SK-N-SH (cell line): ENCODE data around the gene SLC19A3. TPM values are rescaled to one million over a fixed set of nuclear protein-coding genes. Genes with fewer than 3 reads are reported as not detected.
"Not testable (repeated sequence)": the region's sequence is repeated elsewhere in the genome, so short reads cannot be mapped to it uniquely, and the experiment has no call there.

ENCODE experiments used
- CTCF ChIA-PET: fragments of 300-600, 350-600 bp; formaldehyde crosslinking; extraction: SDS; loops from one replicate; lab custom pipeline; 2021; lab: Yijun Ruan, JAX
- POLR2A ChIA-PET: fragments of 350-600 bp; sonication (Branson Sonifier 250); formaldehyde crosslinking; extraction: SDS; loops from one replicate; lab custom pipeline; 2020; ENCODE audit warnings: antibody characterized with exemption, inconsistent platforms; lab: Yijun Ruan, JAX
- DNase-seq: peaks from one replicate; pipeline ENCODE4 v3.0.0; 2012
- H2AFZ ChIP-seq: fragments of 200-600 bp; sonication (generic); 2 replicates; pipeline ENCODE4 v1.8.1; 2016; ENCODE audit warnings: antibody characterized with exemption, mild to moderate bottlenecking, low read depth
- H3F3A ChIP-seq: fragments of 200-600 bp; sonication (generic); replicated peaks from 2 replicates; pipeline ENCODE3; 2016; ENCODE audit warnings: antibody characterized with exemption, mild to moderate bottlenecking; ENCODE audit not compliant: insufficient read depth
- H3K27ac ChIP-seq, 2 experiments: fragments of 200-500 bp in 1 of 2; fragments of 200-600 bp in 1 of 2; sonication (Bioruptor generic) in 1 of 2; sonication (generic), shearing (Covaris generic) in 1 of 2; 2 replicates each; pipeline versions ENCODE4 v1.5.1 to v1.6.1; 2014 to 2016; ENCODE audit warnings: low read depth in 2 of 2, inconsistent platforms in 1 of 2, low read length in 1 of 2, mild to moderate bottlenecking in 1 of 2, mixed read lengths in 1 of 2
- H3K27me3 ChIP-seq: fragments of 200-600 bp; sonication (generic), shearing (Covaris generic); 2 replicates; pipeline ENCODE4 v1.6.1; 2016; ENCODE audit warnings: mixed run types; ENCODE audit not compliant: insufficient read depth
- H3K36me3 ChIP-seq, 2 experiments: fragments of 200-500 bp in 1 of 2; fragments of 200-600 bp in 1 of 2; sonication (Bioruptor generic) in 1 of 2; sonication (generic) in 1 of 2; replicated peaks in 1 of 2; 2 replicates each; pipeline versions ENCODE3 to v1.5.1; 2014 to 2016; ENCODE audit warnings: low read length in 1 of 2, mild to moderate bottlenecking in 1 of 2; ENCODE audit not compliant: insufficient read depth in 2 of 2, control insufficient read depth in 1 of 2
- H3K4me1 ChIP-seq, 2 experiments: fragments of 200-500 bp in 1 of 2; fragments of 200-600 bp in 1 of 2; sonication (Bioruptor generic) in 1 of 2; sonication (generic), shearing (Covaris generic) in 1 of 2; 2 replicates each; pipeline versions ENCODE4 v1.5.1 to v1.6.1; 2014 to 2016; ENCODE audit warnings: low read depth in 1 of 2, low read length in 1 of 2, mixed run types in 1 of 2; ENCODE audit not compliant: insufficient read depth in 2 of 2, control insufficient read depth in 1 of 2
- H3K4me2 ChIP-seq: fragments of 200-600 bp; sonication (generic), shearing (Covaris generic); 2 replicates; pipeline ENCODE4 v1.6.1; 2017; ENCODE audit warnings: mixed run types
- H3K4me3 ChIP-seq, 2 experiments: fragments of 200-500 bp in 1 of 2; fragments of 200-600 bp in 1 of 2; sonication (Bioruptor generic) in 1 of 2; sonication (generic), shearing (Covaris generic) in 1 of 2; 2 replicates each; pipeline versions ENCODE4 v1.5.1 to v1.8.1; 2014 to 2016; ENCODE audit warnings: low read depth in 2 of 2, inconsistent platforms in 1 of 2, low read length in 1 of 2, mild to moderate bottlenecking in 1 of 2, mixed read lengths in 1 of 2, moderate library complexity in 1 of 2
- H3K79me2 ChIP-seq: fragments of 200-600 bp; sonication (generic); 2 replicates; pipeline ENCODE4 v1.8.1; 2017; ENCODE audit warnings: mild to moderate bottlenecking; ENCODE audit not compliant: insufficient read depth
- H3K9ac ChIP-seq: fragments of 200-600 bp; sonication (generic); 2 replicates; pipeline ENCODE4 v1.6.1; 2017; ENCODE audit warnings: mixed run types
- H3K9me2 ChIP-seq: fragments of 200-600 bp; sonication (generic); 2 replicates; pipeline ENCODE4 v1.6.1; 2017; ENCODE audit warnings: mixed run types
- H3K9me3 ChIP-seq: fragments of 200-600 bp; sonication (generic); 2 replicates; pipeline ENCODE4 v1.6.1; 2017; ENCODE audit warnings: mixed run types, mild to moderate bottlenecking, moderate library complexity
- H4K20me1 ChIP-seq: fragments of 200-600 bp; sonication (generic); 2 replicates; pipeline ENCODE4 v1.6.1; 2017; ENCODE audit warnings: mild to moderate bottlenecking, mixed run types; ENCODE audit not compliant: insufficient read depth
- EZH2phosphoT487 ChIP-seq: fragments of 200-600 bp; sonication (generic); IDR thresholded peaks from 2 replicates; pipeline ENCODE4 v1.6.1; 2017; ENCODE audit warnings: low read depth, mixed run types, mild to moderate bottlenecking, antibody characterized with exemption, moderate library complexity, borderline replicate concordance
- MXI1 ChIP-seq: IDR thresholded peaks from 2 replicates; pipeline ENCODE4 v1.6.1; 2012; ENCODE audit warnings: mild to moderate bottlenecking, low read depth, low read length, improper control_type of control experiment
- RCOR1 ChIP-seq: fragments of 150-350 bp; IDR thresholded peaks from 2 replicates; pipeline ENCODE4 v1.6.1; 2017; ENCODE audit warnings: antibody characterized with exemption, low read length
- REST ChIP-seq: IDR thresholded peaks from 2 replicates; pipeline ENCODE4 v1.6.1; 2012; ENCODE audit warnings: mild to moderate bottlenecking, low read depth, low read length, moderate library complexity
- SMC3 ChIP-seq: IDR thresholded peaks from 2 replicates; pipeline ENCODE4 v1.6.1; 2012; ENCODE audit warnings: low read depth, low read length, improper control_type of control experiment
- TCF12 ChIP-seq: IDR thresholded peaks from 2 replicates; pipeline ENCODE4 v1.4.0; 2012
- USF1 ChIP-seq: IDR thresholded peaks from 2 replicates; pipeline ENCODE4 v1.4.0; 2012; ENCODE audit warnings: low read depth, borderline replicate concordance
- WGBS: methylation state at CpG from one replicate; pipeline ENCODE4 v1.1.6; 2017; ENCODE audit warnings: low lambda C conversion rate; 5-methylcytosine and 5-hydroxymethylcytosine counted together
- polyA plus RNA-seq, 3 experiments: library from polyadenylated mRNA; depleted of rRNA; stranded (reverse); fragments of >200 nt; gene quantifications; 2 replicates each; pipeline ENCODE4 v1.2.3, GENCODE V29; 2012

The SLC19A3 gene
- polyA plus RNA-seq, 1 of the 3 experiments (the other 2 are of a cell fraction) = 0.02 TPM

GRCh38 chr2:227759411-227760118 is 41.7 kb upstream of the SLC19A3 start (continued):
- no peak for TF ChIP-seq SMC3
- TF ChIP-seq TCF12 = no peak
- TF ChIP-seq USF1 = no peak
- TF ChIP-seq, all 33 proteins: peak for 0

GRCh38 chr2:227756261-227756660 is 38.4 kb upstream of the SLC19A3 start:
- 38% methylated on average over 4 of the region's 4 CpGs for WGBS
- CTCF ChIA-PET = interaction anchor here (1.0 to 1.3 kb wide), 4 partner anchors 10 to 350 kb away, joined by 3 to 7 read pairs (median 4); no protein-coding TSS in a partner anchor
- H4K20me1 ChIP-seq, POLR2A ChIA-PET, H3K27ac ChIP-seq, DNase-seq, H3K9ac ChIP-seq, H3K27me3 ChIP-seq, H3K4me2 ChIP-seq, H3K36me3 ChIP-seq, H3F3A ChIP-seq, H3K9me2 ChIP-seq, H3K4me1 ChIP-seq, H2AFZ ChIP-seq, H3K79me2 ChIP-seq, H3K9me3 ChIP-seq, H3K4me3 ChIP-seq: not testable (repeated sequence)

GRCh38 chr2:227748079-227748478 is 30.3 kb upstream of the SLC19A3 start:
- no peak overlapping the region for H3K4me3 ChIP-seq
- POLR2A ChIA-PET = no interaction called here
- H3K9ac ChIP-seq = no peak overlapping the region
- no peak for DNase-seq
- H3K36me3 ChIP-seq = no peaks in the 10 kb centered on the region
- no peaks in the 10 kb centered on the region for H3K4me1 ChIP-seq
- H3K4me2 ChIP-seq = no peak overlapping the region
- WGBS = 51% methylated on average over 6 of the region's 6 CpGs
- TF ChIP-seq EZH2phosphoT487 (no peak), MXI1 (no peak), REST (no peak), RCOR1 (no peak), USF1 (no peak)
- no peak overlapping the region for H2AFZ ChIP-seq
- H3F3A ChIP-seq = no peaks in the 10 kb centered on the region
- CTCF ChIA-PET = no interaction called here
- no peaks in the 10 kb centered on the region for H3K9me2 ChIP-seq
- no peak overlapping the region for H3K27ac ChIP-seq
- H3K79me2 ChIP-seq = no peaks in the 10 kb centered on the region
- no peaks in the 10 kb centered on the region for H3K9me3 ChIP-seq
- no peaks in the 10 kb centered on the region; the same call in 1 of the 2 replicates for H3K27me3 ChIP-seq
- no peaks in the 10 kb centered on the region for H4K20me1 ChIP-seq
